Measurements from ENCODE around the gene TMPRSS2.

Gene TMPRSS2

GRCh38 chr21:41483415-41483814 is 24.5 kb downstream of the TMPRSS2 start:
- H3K9me3 ChIP-seq = no peaks in the 10 kb centered on the region
- no peaks in the 10 kb centered on the region for H3K27me3 ChIP-seq (ENCODE audit: low read depth)
- H3K4me3 ChIP-seq = no peak overlapping the region
- in situ Hi-C loops (cut with MboI; ENCODE audit: low sequenced_read_pairs) = no loop called here
- no peaks in the 10 kb centered on the region for H3K36me3 ChIP-seq (replicated peaks)
- H3K4me1 ChIP-seq = no peaks in the 10 kb centered on the region
- DNase-seq (ENCODE audit: low spot score in 2 of 2) = no peak

GRCh38 chr21:41482980-41483379 is 25.0 kb downstream of the TMPRSS2 start:
- Histone ChIP-seq H3K27me3 (ENCODE audit: low read depth) (no peaks in the 10 kb centered on the region), H3K4me1 (no peaks in the 10 kb centered on the region), H3K36me3 (replicated peaks) (no peaks in the 10 kb centered on the region), H3K4me3 (no peak overlapping the region), H3K9me3 (no peaks in the 10 kb centered on the region)
- no peak for DNase-seq (ENCODE audit: low spot score in 2 of 2)
- in situ Hi-C loops (cut with MboI; ENCODE audit: low sequenced_read_pairs) = no loop called here

- Histone ChIP-seq H3K9me3 (no peaks in the 10 kb centered on the region), H3K4me1 (no peaks in the 10 kb centered on the region), H3K4me3 (no peak overlapping the region), H3K36me3 (replicated peaks) (no peaks in the 10 kb centered on the region), H3K27me3 (ENCODE audit: low read depth) (no peaks in the 10 kb centered on the region)
- DNase-seq (ENCODE audit: low spot score in 2 of 2) = no peak
- in situ Hi-C loops (cut with MboI; ENCODE audit: low sequenced_read_pairs) = no loop called here
Measured at GRCh38 chr21:41482301-41482700, 25.7 kb downstream of the TMPRSS2 start.

GRCh38 chr21:41481191-41481590 is 26.8 kb downstream of the TMPRSS2 start:
- Histone ChIP-seq H3K4me1 (no peaks in the 10 kb centered on the region), H3K27me3 (ENCODE audit: low read depth) (no peaks in the 10 kb centered on the region), H3K36me3 (replicated peaks) (no peaks in the 10 kb centered on the region), H3K9me3 (no peaks in the 10 kb centered on the region), H3K4me3 (no peak overlapping the region)
- in situ Hi-C loops (cut with MboI; ENCODE audit: low sequenced_read_pairs) = no loop called here
- no peak for DNase-seq (ENCODE audit: low spot score in 2 of 2)

GRCh38 chr21:41480086-41480690 is 27.8 kb downstream of the TMPRSS2 start:
- in situ Hi-C loops (cut with MboI; ENCODE audit: low sequenced_read_pairs) = no loop called here
- Histone ChIP-seq H3K36me3 (replicated peaks) (no peaks in the 10 kb centered on the region), H3K4me1 (no peaks in the 10 kb centered on the region), H3K9me3 (no peaks in the 10 kb centered on the region), H3K4me3 (no peak overlapping the region), H3K27me3 (ENCODE audit: low read depth) (no peaks in the 10 kb centered on the region)
- DNase-seq (ENCODE audit: low spot score in 2 of 2) = no peak

- Histone ChIP-seq H3K27me3 (ENCODE audit: low read depth) (no peaks in the 10 kb centered on the region), H3K4me1 (no peaks in the 10 kb centered on the region), H3K36me3 (replicated peaks) (no peaks in the 10 kb centered on the region), H3K9me3 (no peaks in the 10 kb centered on the region), H3K4me3 (no peak overlapping the region)
- in situ Hi-C loops (cut with MboI; ENCODE audit: low sequenced_read_pairs) = no loop called here
- DNase-seq (ENCODE audit: low spot score in 2 of 2) = no peak
Measured at GRCh38 chr21:41479686-41480085, 28.3 kb downstream of the TMPRSS2 start.

GRCh38 chr21:41478319-41479177 is 29.4 kb downstream of the TMPRSS2 start:
- in situ Hi-C loops (cut with MboI; ENCODE audit: low sequenced_read_pairs) = no loop called here
- Histone ChIP-seq H3K4me1 (no peaks in the 10 kb centered on the region), H3K4me3 (no peak overlapping the region), H3K36me3 (replicated peaks) (no peaks in the 10 kb centered on the region), H3K27me3 (ENCODE audit: low read depth) (no peaks in the 10 kb centered on the region), H3K9me3 (no peaks in the 10 kb centered on the region)
- no peak for DNase-seq (ENCODE audit: low spot score in 2 of 2)

- in situ Hi-C loops (cut with MboI; ENCODE audit: low sequenced_read_pairs) = no loop called here
- DNase-seq (ENCODE audit: low spot score in 2 of 2) = no peak
Measured at GRCh38 chr21:41477641-41478318, 30.2 kb downstream of the TMPRSS2 start.

GRCh38 chr21:41475714-41476420 is 32.1 kb downstream of the TMPRSS2 start:
- Histone ChIP-seq H3K4me3 (no peak overlapping the region), H3K27me3 (ENCODE audit: low read depth) (no peaks in the 10 kb centered on the region), H3K36me3 (replicated peaks) (no peaks in the 10 kb centered on the region), H3K4me1 (no peaks in the 10 kb centered on the region), H3K9me3 (no peaks in the 10 kb centered on the region)
- in situ Hi-C loops (cut with MboI; ENCODE audit: low sequenced_read_pairs) = no loop called here
- no peak for DNase-seq (ENCODE audit: low spot score in 2 of 2)

More at GRCh38 chr21:41477641-41478318, 30.2 kb downstream of the TMPRSS2 start:
- no peak overlapping the region for H3K4me3 ChIP-seq
- H3K4me1 ChIP-seq = no peaks in the 10 kb centered on the region
- no peaks in the 10 kb centered on the region for H3K9me3 ChIP-seq
- no peaks in the 10 kb centered on the region for H3K36me3 ChIP-seq (replicated peaks)
- no peaks in the 10 kb centered on the region for H3K27me3 ChIP-seq (ENCODE audit: low read depth)

GRCh38 chr21:41472753-41473548 is 35.0 kb downstream of the TMPRSS2 start:
- in situ Hi-C loops (cut with MboI; ENCODE audit: low sequenced_read_pairs) = no loop called here
- Histone ChIP-seq H3K9me3 (no peaks in the 10 kb centered on the region), H3K27me3 (ENCODE audit: low read depth) (no peaks in the 10 kb centered on the region), H3K4me1 (no peaks in the 10 kb centered on the region), H3K4me3 (no peak overlapping the region), H3K36me3 (replicated peaks) (no peaks in the 10 kb centered on the region)
- DNase-seq (ENCODE audit: low spot score in 2 of 2) = no peak

GRCh38 chr21:41470054-41470453 is 37.9 kb downstream of the TMPRSS2 start:
- Histone ChIP-seq H3K9me3 (no peaks in the 10 kb centered on the region), H3K36me3 (replicated peaks) (no peaks in the 10 kb centered on the region), H3K4me3 (no peak overlapping the region), H3K27me3 (ENCODE audit: low read depth) (no peaks in the 10 kb centered on the region), H3K4me1 (no peaks in the 10 kb centered on the region)
- in situ Hi-C loops (cut with MboI; ENCODE audit: low sequenced_read_pairs) = no loop called here
- no peak for DNase-seq (ENCODE audit: low spot score in 2 of 2)

GRCh38 chr21:41466024-41466820 is 41.7 kb downstream of the TMPRSS2 start:
- no peaks in the 10 kb centered on the region for H3K36me3 ChIP-seq (replicated peaks)
- H3K4me3 ChIP-seq = no peak overlapping the region
- in situ Hi-C loops (cut with MboI; ENCODE audit: low sequenced_read_pairs) = no loop called here
- no peak for DNase-seq (ENCODE audit: low spot score in 2 of 2)
- H3K27me3 ChIP-seq (ENCODE audit: low read depth) = no peaks in the 10 kb centered on the region
- no peaks in the 10 kb centered on the region for H3K4me1 ChIP-seq
- H3K9me3 ChIP-seq = no peaks in the 10 kb centered on the region

Measured in HAP-1 (cell line).